Measurements from ENCODE around the gene RGL2. TPM values are rescaled to one million over a fixed set of nuclear protein-coding genes. Genes with fewer than 3 reads are reported as not detected.

The RGL2 gene
- total RNA-seq, 1 donor from 2014 or later = 112 TPM

DNA sequence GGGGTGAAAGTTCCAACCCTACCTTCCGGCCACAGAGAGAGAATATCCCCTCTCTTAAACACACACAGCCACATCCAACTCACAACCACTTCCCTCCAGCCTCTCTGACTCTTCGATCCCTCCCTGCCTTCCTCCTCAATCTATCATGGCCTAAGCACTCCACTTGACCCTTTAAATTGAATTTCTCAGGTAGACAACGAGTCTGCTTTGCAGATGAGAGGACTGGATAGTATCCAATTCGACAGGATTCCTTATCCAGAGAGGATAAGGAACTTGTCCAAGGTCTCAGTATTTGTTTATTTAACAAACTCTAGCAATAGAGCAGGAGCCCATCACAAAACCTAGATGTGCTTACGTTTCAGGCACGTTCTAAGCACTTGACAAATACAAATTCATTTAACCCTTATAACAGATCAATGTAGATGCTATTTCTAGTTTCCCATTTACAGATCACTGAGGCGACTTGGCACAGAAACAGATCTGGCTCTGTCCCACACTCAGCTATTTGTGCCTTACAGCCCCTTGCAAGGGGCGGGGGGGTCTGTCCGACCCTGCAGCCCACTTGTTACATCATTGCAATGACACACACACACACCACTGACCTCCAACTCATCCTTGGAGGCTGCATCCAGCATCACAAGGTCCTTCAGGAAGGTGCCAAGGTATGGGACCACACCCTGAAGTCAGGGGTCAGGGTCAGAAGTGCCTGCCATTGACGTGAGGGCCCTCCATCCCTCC is 4.5 kb downstream of the RGL2 start:
- Mint-ChIP-seq H3K4me1 (peaks cover 28% of the 10 kb centered on the region), H3K9me3 (no peaks in the 10 kb centered on the region), H3K4me3 (no peak overlapping the region), H3K36me3 (no peaks in the 10 kb centered on the region), H3K27ac (peak overlapping the region; percentile 37), H3K27me3 (ENCODE audit: low read depth) (no peaks in the 10 kb centered on the region)
- TF ChIP-seq, protein P1, sequence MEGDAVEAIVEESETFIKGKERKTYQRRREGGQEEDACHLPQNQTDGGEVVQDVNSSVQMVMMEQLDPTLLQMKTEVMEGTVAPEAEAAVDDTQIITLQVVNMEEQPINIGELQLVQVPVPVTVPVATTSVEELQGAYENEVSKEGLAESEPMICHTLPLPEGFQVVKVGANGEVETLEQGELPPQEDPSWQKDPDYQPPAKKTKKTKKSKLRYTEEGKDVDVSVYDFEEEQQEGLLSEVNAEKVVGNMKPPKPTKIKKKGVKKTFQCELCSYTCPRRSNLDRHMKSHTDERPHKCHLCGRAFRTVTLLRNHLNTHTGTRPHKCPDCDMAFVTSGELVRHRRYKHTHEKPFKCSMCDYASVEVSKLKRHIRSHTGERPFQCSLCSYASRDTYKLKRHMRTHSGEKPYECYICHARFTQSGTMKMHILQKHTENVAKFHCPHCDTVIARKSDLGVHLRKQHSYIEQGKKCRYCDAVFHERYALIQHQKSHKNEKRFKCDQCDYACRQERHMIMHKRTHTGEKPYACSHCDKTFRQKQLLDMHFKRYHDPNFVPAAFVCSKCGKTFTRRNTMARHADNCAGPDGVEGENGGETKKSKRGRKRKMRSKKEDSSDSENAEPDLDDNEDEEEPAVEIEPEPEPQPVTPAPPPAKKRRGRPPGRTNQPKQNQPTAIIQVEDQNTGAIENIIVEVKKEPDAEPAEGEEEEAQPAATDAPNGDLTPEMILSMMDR (IDR thresholded peaks at IDR 0.05; ENCODE audit: unreplicated experiment) = no peak
- no peak for DNase-seq (ENCODE audit: low spot score in 2 of 2, unreplicated experiment in 2 of 2)

DNA sequence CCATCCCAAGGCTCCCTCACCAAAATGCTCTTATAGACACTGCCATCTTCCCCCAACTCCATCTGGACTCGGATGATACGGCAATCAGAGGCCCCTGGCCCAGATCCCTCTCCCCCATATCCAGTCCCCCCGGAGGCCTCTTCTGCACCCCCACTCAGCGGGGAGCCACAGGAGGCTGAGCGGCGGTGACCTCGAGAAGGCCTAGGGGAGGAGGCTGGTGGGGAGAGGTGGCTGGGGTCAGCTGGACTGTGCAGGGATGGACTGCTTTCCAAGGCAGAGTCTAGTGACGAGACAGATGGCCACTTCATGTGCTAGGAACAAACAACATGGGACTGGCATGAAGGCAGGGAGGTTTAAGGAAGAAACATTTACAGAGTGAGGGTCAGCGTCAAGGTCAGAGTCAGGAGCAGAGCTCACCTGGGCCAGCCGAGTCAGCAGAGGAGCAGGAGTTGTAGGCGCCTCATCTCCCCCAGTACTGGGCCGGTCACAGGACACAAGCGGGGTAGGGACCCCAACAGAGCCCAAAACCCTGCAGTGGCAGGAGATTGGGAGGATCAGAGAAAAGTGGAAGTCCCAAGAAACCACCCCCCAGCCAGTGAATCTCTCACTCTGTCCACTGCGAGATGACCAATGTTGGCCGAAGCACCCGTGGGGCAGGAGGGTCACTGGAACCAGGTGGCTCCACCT is 5.6 kb downstream of the RGL2 start:
- TF ChIP-seq, protein P1 (IDR thresholded peaks at IDR 0.05; ENCODE audit: unreplicated experiment) = no peak
- H3K4me1 Mint-ChIP-seq = peaks cover 34% of the 10 kb centered on the region
- no peak overlapping the region for H3K4me3 Mint-ChIP-seq
- peaks cover 1% of the 10 kb centered on the region for H3K36me3 Mint-ChIP-seq
- no peak overlapping the region for H3K27ac Mint-ChIP-seq
- no peak for DNase-seq (ENCODE audit: low spot score in 2 of 2, unreplicated experiment in 2 of 2)
- no peaks in the 10 kb centered on the region for H3K27me3 Mint-ChIP-seq (ENCODE audit: low read depth)
- no peaks in the 10 kb centered on the region for H3K9me3 Mint-ChIP-seq

DNA sequence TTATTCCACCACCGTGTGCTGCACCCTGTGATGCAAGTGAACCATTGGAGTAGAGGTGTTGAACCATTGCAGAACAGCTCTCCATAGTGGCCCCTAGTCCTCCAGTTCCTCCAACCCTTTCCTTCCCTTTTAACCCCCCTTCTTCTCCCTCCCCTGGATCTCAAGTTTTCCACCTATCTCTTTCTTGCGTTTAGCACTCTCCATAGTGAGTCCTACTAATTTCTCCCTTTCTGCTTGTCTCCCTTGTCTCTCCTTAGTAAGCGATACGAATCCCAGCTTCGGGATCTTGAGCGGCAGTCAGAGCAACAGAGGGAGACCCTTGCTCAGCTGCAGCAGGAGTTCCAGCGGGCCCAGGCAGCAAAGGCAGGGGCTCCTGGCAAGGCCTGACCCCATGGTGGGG is 8.3 kb downstream of the RGL2 start:
- Mint-ChIP-seq H3K4me3 (peak overlapping the region; percentile 99), H3K36me3 (peaks cover 10% of the 10 kb centered on the region), H3K27me3 (ENCODE audit: low read depth) (no peaks in the 10 kb centered on the region), H3K9me3 (no peaks in the 10 kb centered on the region), H3K27ac (peak overlapping the region; percentile 99), H3K4me1 (peaks cover 29% of the 10 kb centered on the region)
- TF ChIP-seq, protein P1 (IDR thresholded peaks at IDR 0.05; ENCODE audit: unreplicated experiment) = no peak
- no peak for DNase-seq (ENCODE audit: low spot score in 2 of 2, unreplicated experiment in 2 of 2)

DNA sequence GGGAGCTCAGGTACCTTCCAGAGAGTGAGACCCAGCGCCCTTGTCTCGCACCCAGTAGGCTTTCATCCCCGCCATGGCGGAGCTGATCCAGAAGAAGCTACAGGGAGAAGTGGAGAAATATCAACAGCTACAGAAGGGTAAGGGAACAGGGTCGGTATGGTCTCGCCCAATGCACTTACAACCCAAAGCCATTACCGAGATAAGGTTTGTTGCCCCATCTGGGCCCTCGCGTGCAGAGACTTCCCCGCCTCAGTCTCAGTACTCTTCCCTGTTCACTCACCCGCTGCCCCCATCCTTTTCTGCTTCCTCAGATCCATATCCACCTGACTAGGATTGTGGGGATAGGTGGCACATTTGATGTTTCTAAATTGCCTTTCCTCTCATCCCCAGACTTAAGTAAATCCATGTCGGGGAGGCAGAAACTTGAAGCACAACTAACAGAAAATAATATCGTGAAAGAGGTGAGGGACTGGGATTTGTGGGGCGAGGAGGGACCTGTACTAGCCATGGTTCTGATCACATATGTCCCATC is 8.9 kb downstream of the RGL2 start:
- no peaks in the 10 kb centered on the region for H3K9me3 Mint-ChIP-seq
- peak overlapping the region; percentile 99 for H3K27ac Mint-ChIP-seq
- DNase-seq (ENCODE audit: low spot score in 2 of 2, unreplicated experiment in 2 of 2) = no peak
- peaks cover 29% of the 10 kb centered on the region for H3K4me1 Mint-ChIP-seq
- peaks cover 10% of the 10 kb centered on the region for H3K36me3 Mint-ChIP-seq
- no peaks in the 10 kb centered on the region for H3K27me3 Mint-ChIP-seq (ENCODE audit: low read depth)
- TF ChIP-seq, protein P1 (IDR thresholded peaks at IDR 0.05; ENCODE audit: unreplicated experiment) = no peak
- H3K4me3 Mint-ChIP-seq = peak overlapping the region; percentile 99

DNA sequence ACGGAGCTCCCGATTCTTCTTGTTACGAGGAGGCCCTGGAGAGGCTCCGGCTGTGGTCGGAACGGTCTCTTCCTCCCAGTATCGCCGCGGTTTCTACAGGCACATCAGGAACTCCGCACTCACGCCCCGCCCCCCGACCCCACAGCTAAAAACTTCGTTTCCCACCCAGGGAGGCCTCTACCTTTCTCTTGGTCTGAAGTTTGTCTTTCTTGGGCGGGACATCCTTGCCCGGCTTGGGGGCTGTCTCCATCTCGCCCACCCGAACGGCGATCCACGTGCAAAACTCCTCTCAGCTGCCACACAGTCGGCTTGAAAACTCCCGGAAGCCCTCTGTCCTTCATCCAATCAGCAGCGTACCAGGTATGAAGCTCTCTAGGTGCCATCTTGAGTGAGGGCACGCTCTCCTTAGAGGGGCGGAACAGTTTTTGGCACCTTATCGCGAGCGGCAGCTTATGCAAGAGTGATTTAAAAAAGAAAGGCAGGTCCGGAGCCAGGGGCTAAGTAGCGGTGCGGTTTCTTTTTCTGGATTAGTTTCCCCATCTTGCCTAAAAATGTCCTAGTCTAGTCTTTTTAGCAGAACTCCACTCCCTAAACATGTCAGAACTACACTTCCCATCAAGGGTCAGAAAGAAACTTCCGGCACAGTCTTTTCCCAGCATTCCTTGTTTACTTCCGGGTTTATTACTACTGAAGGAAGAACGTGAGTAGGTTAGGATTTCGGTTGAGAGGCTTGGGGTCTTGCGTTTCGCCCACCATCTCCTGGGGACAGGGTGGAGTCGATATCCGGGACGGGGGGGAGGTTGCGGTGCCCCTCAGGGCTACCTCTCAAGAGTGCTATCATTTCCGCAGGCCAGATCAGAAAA is 9.6 kb downstream of the RGL2 start, which contains the start of the genes PFDN6 and WDR46:
TSS of gene PFDN6 (plus strand) at position 681 of the 863 bp plus-strand sequence. CDS start 256 bp downstream, outside the sequence.
TSS of gene WDR46 (minus strand) at position 319 of the 863 bp plus-strand sequence. CDS start at position 250, 69 bp downstream.
- peak in 1 of 2 experiments; percentile 75 for DNase-seq (ENCODE audit: low spot score in 2 of 2, unreplicated experiment in 2 of 2)
- peaks cover 12% of the 10 kb centered on the region for H3K36me3 Mint-ChIP-seq

More for the DNA sequence above, 9.6 kb downstream of the RGL2 start, which contains the start of the genes PFDN6 and WDR46:
- peak within 1 kb of the TSS; percentile 99 for H3K4me3 Mint-ChIP-seq
- H3K9me3 Mint-ChIP-seq = no peaks in the 10 kb centered on the region
- TF ChIP-seq, protein P1 (IDR thresholded peaks at IDR 0.05; ENCODE audit: unreplicated experiment) = no peak
- H3K27ac Mint-ChIP-seq = peak within 1 kb of the TSS; percentile 99
- H3K4me1 Mint-ChIP-seq = peaks cover 29% of the 10 kb centered on the region
- no peaks in the 10 kb centered on the region for H3K27me3 Mint-ChIP-seq (ENCODE audit: low read depth)

Data from mesothelial cell of epicardium (in vitro differentiated cells).